MV-4-11 (cell line): ENCODE data around the gene ATXN7L1.
A peak's percentile ranks its signal among the peaks of the same experiment; 100 is the strongest.
"Not testable (repeated sequence)": the region's sequence is repeated elsewhere in the genome, so short reads cannot be mapped to it uniquely, and the experiment has no call there.

ENCODE experiments used
- DNase-seq: peaks from one replicate; lab custom pipeline; 2025; lab: John Stamatoyannopoulos, UW

The ATXN7L1 gene

DNA sequence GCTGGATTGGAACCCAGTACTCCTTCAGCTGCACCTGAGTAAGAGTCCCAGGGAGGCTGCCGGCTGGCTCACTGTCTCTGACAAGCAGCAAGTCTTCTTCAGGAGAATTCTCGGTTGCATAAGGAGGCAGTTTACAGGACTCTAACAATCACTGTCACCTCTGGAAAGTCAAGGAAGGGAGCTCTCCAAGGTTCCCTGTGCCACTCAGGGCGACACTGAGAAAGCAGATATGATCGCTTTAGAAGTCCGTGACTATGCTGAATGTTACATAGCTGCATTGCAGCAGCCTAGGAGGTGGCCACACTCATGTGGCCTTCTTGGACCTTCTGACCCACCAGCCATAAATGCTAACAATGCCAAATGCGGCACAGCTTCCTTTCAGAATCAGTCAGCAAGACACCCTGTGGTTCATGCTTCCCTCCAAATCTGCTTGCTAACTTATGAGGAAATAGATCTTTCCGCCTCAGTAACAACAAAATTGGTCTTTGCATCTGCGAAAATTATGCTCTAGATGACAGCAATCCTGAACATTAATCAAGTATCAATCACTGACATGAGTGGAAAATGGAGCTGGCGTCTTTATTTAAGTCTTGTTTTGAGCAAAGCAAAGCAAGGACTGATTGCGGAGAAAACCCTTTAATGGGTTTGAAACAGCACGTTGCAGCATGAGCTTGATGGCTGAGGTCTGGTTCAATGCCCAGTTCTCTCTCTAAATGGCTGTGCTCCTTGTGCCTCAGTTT lies 132.9 kb downstream of the ATXN7L1 start:
- peak; percentile 83 for DNase-seq

DNA sequence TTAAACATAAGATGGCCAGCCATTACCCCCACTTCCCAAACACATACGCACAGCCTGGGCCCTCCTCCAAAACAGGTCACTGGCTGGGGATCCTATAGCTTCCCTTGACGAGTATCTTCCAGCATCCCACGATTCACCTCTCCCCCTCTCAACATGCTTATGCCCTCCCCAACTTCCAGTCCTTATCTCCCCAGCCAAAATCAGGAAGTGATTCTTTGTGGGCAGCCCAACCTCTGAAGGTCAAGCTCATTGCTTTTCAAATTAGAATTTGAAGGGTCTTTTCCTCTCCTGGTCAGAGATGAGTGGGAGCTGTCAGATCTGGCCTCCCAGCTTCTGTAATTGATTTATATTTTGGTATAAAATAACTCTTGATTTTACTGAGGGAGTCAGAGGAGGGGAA lies 133.6 kb downstream of the ATXN7L1 start:
- DNase-seq: peak; percentile 57

DNA sequence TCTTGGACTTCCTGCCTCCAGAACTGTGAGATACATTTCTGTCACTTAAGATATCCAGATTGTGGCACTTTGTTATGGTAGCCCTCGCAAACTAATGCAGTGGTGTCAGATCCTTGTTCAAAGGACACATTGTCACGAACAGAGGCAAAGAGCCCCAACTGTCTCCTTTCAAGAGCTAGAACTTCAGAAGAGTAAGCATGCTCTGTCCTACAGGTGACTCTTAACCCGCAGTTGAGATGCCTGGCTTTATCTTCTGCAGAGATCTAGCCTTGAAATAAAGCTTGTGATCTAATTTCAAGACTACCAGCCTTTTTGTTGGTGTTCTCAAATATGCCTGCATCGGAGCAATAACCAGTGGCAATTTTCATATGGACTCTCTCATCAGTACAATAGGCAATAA lies 134.4 kb downstream of the ATXN7L1 start:
- no peak for DNase-seq

DNA sequence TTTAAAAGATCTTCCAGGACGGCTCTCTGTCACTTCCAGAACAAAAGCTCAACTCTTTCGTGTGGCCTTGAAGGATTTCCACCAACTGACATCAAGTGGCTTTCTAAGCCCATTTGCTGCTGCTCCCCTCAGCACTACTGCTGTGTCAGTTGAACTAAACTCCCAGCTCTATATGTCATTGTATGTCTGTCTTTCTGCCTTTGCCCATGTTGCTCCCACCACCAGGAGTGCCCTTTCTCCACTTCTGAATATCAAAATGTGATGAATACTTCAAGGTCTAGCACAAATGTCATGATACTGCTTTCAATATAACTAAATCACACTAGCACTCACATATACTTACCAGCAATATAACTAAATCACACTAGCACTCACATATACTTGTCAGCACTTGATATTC lies 138.3 kb downstream of the ATXN7L1 start:
- DNase-seq: no peak

DNA sequence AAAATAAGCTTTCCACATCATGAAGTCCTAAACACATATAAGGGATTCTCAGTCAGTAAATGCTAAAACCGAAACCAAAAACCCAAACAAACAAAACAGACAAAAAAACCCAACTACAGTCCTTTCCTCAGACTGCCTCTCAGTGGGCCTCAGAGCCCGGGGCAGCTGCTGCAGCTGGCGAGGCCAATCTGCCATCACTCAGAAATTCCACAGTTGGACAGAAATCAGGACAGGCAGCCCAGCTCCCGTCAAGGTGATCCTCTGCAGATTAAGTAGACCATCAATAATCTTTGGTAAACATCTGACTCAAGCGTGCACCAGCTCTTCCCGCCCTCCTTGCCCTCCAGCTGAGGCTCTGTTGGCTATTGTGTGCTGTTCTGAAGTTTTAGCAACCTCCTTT lies 142.2 kb downstream of the ATXN7L1 start:
- DNase-seq: no peak

DNA sequence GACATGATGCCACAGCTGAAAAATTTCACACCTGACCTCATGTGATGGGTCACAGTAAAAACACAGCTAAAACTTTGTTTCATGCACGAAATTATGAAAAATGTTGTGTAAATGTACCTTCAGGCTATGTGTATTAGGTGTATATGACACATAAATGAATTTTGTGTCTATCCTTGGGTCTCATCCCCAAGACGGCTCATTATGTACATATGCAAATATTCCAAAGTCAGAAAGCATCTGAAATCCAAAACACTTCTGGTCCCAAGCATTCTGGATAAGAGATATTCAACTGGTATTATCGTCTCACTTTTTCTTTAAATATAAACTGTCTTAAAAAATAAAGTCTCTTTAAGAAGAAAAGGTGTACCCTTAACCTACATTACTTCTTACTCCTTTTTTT lies 145.4 kb downstream of the ATXN7L1 start:
- DNase-seq: no peak

DNA sequence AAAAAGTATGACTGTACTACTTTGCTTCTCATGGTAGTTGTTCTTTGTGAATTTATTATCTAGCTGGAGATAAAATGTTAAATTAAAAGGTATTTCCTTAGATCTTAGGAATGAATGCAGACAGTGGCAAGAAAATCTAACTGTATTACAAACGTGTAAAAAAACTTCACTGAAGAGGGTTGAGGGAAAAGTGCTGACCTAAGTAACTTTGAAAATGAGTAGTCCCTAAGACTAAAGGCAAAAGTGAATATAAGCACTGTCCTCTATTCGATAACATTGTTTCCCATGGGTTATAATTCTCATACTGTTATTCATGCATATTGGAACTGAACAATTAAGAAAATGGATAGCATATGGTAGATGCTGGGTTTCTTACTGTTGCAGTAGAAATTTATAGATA lies 148.4 kb downstream of the ATXN7L1 start:
- DNase-seq: no peak

DNA sequence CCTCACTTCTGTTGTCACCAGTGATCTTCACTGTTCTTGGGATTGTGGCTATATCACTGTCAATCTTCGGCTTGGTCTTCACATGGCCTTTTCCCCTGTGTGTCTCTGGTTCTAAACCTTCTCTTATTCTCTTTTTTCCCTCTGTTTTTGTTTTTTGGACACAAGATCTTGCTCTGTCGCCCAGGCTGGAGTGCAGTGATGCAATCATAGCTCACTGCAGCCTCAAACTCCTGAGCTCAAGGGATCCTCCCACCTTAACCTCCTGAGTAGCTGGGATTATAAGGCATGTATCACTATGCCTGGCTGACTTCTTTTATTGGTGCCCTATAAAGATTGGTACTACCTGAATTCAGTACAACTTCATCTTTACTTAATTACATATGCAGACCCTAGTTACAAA lies 151.7 kb downstream of the ATXN7L1 start:
- no peak for DNase-seq

DNA sequence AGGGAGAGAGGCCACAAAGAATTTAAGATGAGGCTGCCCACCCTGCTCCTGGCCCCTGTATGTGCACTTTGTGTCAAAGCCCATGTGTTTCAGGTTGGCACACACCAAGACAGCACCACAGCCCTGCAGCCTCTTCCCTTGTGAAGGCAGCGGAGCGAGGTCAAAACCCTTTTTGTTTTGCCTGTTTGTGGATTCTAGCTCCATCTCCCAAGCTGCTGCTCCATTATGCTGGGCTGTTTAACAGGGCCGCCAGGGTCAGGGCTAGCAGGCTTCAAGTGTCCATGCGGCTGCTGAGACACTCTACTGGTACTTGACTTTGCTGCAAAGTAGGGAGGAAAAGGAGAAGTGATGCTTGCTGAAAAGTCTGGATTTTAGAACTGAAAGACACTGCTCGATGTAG lies 152.8 kb downstream of the ATXN7L1 start:
- DNase-seq: peak; percentile 57

DNA sequence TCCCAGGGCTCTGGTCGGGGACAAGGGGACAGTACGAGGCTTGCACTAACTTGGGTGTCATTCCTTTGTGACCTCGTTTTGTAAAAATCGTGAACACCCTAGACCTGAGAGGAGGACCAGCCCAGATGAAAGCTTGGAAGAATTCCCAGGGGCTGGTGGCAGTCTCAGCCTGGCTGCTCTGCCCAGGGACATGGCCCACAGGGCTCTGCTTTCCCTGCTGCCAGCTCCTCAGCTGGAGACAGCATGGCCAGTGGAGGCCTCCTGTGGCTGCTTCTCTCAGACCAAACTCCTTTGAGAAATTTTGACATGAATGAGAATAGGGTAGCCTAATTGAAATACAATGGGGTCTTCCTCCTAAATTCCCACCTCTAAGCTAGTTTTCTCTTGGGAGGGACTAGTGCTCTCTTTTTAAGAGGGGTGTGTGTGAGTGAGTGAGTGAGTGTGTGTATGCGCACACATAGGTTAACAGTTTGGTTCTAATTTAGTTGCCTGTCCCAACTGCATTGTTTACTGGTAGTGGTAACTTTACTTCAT lies 154.8 kb downstream of the ATXN7L1 start:
- DNase-seq: no peak

DNA sequence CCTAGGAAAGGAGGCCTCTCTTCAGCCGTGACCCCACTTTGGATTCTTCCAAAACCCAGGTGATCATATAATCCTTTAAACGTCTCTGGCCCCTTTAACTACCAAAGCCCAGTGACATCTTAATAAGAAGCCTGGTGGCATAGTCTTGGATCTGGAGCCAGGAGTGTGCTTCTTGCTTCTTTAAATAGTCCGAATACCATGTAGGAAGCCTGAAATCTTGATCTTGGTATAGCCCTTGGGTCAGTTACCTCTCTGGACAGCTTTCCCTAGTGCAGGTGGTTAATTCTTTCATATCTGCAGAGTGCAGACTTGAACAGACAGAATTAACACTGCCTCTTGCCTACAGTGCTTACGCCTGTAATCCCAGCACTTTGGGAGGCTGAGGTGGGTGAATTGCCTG lies 156.5 kb downstream of the ATXN7L1 start:
- DNase-seq: no peak

DNA sequence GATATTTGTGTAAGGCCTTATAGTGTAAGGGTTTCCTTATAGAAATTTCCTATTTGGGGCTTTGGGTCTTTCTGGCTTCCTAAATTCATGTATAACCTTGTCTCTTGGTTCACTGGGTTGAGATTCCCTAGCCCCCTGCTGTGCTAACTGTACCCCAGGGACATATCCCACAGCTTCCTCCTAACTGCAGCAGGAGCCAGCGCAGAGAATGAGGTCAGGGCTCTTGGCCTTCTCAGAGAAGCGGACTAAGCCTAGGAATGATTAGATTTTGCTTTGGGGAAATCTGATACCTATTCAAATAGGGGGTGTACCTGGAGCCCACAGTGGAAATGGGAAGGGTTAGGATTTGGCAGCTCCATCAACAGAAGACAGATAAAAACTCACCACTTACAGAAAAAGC lies 157.0 kb downstream of the ATXN7L1 start:
- DNase-seq: no peak

DNA sequence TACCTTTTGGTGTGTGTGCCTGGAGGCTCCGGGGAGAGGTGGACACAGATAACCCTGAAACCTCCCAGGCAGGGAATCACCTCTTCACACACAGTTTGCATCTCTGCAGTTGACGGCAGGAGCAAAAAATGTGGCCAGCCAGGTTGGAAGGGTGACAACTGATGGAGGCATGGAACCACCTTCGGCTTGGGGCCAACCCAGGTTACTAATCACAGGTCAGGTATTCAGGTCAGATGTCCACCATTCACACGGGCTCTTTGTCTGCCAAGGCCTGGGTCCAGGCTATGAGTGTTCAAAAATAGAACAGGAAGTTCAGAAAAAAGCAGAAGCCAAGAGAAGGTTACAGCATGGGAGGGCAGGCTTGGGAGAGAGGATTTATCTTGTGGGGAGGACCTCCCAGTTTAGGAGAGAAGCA lies 157.9 kb downstream of the ATXN7L1 start:
- peak; percentile 63 for DNase-seq

DNA sequence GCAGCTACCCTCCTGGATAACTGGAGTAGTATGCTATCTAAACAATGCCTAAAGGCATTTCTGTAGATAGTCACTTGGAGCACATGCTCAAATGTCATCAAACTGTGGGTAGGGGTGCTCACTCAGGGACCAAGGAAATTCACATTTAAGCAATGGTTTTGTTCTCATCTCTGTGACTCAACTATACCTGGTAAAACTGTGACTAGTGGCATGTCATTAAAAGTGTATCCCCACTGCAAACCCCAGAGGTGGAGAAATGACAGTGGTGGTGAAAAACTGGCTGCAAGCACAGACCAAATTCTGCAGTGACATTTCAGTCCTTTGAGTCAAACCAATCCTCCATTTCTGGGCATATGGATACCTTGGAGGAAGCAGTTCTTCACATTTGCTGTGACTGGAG lies 160.9 kb downstream of the ATXN7L1 start:
- DNase-seq: no peak

DNA sequence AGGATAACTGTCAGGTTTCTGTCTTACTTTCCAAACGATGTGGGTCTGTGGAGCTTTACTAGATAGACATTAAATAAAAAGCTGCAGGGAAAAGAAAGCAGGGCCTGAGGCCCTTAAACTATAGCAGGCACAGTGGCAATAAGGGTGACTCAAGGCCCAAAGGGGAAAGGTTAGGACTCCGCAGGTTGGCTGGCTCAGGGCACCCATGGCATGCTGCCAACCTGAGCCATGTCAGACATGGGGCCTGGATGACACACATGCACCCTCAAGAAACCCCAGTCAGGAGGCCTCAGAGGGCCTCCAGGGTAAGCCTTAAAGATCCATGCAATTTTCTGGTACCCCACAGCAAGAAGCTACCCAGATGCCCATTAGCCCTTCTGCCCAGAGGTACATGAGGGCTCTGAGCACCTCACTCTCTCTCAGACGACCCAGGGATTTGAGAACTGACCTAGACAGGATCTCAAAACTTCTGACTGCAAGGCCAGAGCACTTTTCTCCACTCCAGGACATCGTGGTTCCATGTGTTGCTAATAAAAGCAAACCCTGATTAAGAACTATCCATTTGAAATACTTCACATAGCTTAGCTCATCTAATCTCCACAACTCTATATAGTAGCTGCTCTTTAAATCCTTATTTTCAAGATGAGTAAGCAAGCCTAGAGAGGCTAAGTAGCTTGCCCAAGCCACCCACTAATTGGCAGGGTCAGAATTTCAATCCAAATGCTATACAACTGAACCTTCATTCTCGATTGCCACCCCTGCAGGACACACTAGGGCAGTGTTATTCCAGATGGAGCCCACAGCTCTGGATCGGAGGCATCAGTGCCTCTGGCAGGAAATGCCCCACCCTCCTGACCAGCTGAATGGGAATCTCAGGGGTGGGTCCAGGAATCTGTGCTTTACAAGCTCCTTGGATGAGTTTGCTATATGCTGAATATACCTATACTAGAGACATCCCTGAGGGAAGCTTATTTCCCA lies 162.6 kb downstream of the ATXN7L1 start:
- no peak for DNase-seq

DNA sequence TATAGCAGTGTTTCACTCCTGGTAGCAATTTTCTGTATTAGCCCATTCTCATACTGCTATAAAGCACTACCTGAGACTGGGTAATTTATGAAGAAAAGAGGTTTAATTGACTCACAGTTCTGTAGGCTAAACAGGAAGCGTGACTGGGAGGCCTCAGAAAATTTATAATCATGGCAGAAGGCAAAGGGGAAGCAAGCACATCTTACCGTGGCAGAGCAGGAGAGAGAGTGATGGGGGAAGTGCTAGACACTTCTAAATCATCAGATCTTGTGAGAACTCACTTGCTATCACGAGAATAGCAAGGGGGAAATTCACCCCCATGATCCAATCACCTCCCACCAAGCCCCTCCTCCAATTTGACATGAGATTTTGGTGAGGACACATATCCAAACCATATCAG lies 163.5 kb downstream of the ATXN7L1 start:
- peak; percentile 74 for DNase-seq

DNA sequence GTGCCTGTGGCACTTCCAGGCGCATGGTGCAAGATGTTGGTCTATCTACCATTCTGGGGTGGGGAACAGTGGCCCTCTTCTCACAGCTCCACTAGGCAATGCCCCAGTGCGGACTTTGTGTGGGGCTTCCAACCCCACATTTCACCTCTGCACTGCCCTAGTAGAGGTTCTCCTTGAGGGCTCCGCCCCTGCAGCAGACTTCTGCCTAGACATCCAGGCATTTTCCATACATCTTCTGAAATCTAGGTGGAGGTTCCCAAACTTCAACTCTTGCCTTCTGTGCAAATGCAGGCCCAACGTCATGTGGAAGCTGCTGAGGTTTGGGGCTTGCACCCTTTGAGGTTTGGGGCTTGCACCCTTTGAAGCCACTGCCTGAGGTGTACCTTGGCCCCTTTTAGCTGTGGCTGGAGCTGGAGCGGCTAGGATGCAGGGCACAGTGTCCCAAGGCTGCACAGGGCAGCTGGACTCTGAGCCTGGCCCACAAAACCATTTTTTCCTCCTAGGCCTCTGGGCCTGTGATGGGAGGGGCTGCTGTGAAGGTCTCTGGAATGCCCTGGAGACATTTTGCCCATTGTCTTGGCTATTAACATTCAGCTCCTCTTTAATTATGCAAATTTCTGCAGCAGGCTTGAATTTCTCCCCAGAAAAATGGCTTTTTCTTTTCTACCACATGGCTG lies 164.5 kb downstream of the ATXN7L1 start:
- DNase-seq: no peak

DNA sequence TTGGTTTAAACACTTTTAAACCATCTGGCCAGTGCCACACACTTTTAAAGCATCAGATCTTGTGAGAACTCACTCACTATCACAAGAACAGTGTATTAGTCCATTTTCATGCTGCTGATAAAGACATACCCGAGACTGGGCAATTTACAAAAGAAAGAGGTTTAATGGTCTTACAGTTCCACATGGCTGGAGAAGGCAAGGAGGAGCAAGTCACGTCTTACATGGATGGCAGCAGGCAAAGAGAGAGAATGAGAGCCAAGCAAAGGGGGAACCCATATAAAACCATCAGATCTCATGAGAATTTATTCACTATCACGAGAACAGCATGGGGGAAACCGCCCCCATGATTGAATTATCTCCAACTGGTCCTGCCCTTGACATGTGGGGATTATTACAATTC lies 165.7 kb downstream of the ATXN7L1 start:
- DNase-seq: not testable (repeated sequence)

DNA sequence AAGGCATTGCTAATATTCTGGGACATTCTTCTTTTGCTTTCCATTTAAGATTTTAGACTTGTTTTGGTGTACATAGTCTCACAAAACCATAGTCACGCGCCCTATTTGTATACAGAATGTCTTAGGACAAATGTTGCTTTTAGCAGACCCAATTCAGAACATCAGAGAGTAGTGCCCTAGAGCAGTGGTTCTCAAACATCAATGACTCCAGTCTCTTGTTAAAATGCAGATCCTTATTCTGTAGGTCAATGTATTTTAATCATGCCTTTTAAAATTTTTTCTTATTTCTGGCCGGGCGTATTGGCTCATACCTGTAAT lies 167.7 kb downstream of the ATXN7L1 start:
- no peak for DNase-seq

DNA sequence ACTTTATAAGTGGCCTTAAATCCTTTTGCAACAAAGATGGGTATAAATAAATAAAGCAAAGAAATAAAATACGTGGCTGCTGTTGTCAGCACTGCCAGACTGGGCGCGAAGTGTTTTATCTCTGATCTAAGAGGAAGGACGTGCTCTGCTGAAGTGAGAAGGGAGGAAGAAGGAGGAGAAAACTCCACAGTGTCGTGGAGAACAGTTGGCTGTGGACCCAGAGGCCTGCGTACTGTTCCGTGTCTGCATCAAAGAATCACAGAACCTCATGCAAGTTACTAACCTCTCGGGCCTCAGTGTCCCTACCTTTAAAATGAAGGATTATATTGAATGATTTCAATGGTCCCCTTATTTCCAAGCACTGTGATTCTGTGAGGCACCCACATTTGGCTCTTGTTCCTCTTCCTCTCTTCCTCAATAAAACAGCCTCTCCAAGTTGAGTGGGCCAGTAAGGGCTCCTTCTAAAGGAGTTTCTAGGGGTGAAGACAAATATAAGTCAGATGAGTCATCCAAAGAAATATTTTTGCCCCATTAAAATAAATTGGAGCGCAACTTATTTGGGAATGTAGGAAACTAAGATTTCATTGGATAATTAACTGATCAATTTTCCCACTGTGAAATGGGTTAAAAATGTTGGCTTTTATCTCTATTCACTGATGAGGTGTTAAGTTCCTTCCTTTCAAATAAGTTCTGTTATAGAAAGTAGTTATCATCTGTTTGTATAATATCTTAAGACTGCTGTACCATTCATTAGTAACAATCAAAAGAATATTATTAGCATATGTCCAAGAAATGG lies 168.2 kb downstream of the ATXN7L1 start:
- DNase-seq: no peak

DNA sequence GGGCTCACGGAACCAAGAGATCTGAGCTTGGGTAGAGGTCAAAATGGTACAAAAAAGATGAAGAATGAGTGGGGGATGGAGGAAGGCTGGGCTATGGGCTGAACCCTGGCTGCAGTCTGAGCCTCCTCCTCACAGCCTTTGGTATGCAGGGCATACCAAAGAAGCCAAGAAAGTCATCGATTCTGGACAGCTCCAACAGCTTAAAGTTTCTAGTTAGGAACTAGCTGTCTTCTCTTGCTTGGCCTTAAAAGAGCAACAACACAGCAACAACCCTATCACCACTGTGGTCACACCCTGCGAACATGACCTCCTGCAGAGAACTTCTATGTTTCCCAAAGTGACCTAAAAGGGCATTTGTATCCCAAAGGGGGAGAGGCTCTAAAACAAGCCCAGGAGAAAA lies 169.0 kb downstream of the ATXN7L1 start:
- DNase-seq: no peak

DNA sequence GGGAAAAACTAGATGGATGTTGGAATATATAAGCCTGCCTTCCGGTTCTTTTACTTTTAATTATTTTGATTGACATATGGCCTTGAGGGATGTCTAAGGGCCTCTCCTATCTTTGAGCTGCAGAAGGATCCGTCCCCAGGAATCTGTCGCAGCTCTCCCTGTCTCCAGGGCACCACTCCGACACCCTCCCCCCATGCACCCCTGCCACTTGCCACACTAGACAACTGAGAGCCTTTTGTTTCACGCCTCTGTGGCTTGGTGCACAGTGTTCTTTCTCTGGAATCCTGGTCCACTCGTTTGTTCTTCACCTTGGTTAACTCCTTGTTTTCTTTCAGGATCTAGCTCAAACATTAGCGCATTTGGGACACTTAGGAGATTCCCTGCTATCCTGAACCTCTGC lies 171.0 kb downstream of the ATXN7L1 start:
- DNase-seq: no peak
